Stimulated activated CD4-positive, alpha-beta T cell treated with anti-CD3 and anti-CD28 coated beads, Interleukin-15, amount 100 ng/mL, for 1 hour (primary cell): ENCODE measurements around the gene DYSF.

Experiments used
- DNase-seq, 2 donors: peaks; one replicate each; pipeline ENCODE4 v3.0.0-alpha.2; 2020; ENCODE audit warnings: low read depth in 1 of 2, low spot score in 1 of 2

Gene DYSF

GRCh38 chr2:71598526-71598925 lies 145.2 kb downstream of the DYSF start:
- DNase-seq, result no peak

- no peak for DNase-seq
Measured at GRCh38 chr2:71599038-71599437, 145.7 kb downstream of the DYSF start.

DNA sequence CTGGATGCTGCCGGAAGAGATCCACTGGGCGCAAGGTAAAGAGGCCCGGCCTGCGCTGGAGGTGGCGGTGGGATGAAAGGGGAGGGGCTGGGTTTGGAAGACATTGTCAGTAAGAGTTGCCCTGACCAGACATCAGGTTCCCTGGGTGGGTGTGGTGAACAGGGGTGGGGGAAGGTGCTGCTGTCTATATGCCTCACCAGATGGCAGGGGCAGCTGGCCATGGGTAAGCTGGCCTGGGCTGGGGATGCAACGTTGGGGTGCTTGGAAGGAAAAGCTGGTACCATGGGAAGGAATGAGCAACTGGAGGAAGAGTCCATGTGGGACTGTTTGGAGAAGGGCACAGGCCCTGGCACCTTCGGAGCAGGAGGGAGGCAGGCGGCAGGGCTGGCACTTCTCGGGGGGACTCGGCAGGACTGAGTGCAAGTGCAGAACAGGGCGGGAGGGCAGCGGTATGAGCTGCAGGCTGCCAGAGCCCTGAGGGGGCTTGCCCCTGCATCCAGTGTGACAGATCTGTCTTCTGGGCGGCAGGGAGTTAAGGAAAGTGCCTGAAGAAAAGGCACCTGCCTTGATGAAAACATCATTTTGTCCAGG lies 146.4 kb downstream of the DYSF start:
- DNase-seq, result no peak

- no peak for DNase-seq
Measured at GRCh38 chr2:71600555-71600954, 147.2 kb downstream of the DYSF start.

DNA sequence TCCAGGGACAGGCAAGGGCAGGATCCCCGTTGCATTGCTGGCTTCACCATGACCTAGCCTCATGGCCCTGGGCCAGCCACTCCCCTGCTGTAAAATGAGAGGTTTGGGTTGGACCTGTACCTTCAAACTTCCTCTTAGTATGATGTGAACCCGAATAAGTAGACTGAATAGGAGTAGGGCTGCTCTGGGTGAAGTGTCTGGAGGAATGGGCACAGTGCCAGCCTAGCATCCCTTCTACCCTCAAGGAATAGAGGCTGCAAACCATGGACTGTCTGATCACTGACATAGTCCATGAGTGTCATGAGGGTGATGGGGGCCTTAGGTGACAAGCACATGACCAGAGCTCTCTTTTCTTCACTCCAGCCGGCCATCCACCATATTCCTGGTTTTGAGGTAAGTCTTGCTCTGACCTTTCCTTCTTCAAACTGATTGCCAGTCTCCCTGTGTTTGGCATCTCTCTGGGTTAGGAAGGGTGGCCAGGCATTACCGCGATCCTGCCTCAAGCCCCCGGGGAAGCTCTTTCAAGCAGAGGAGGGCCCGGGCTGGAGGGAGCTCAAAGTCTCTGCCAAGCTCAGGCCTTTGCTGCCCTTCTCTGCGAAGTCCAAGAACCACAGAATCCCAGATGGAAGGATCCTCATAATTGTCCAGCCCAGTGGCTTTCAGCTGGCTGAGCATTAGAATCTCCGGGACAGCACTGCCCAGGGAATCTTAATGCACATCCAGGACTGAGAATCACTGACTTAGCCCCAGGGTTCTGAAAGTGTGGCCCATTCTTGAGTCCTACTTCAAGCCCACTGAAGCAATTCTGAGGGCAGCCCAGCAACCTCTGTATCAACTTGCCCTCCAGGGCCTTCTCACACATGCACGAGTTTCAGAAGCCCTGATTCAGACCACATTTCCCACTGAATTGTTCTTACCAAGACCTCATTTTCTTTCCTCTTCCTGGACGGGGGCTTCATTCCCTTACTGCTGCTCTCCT lies 148.1 kb downstream of the DYSF start:
- DNase-seq, result no peak

DNA sequence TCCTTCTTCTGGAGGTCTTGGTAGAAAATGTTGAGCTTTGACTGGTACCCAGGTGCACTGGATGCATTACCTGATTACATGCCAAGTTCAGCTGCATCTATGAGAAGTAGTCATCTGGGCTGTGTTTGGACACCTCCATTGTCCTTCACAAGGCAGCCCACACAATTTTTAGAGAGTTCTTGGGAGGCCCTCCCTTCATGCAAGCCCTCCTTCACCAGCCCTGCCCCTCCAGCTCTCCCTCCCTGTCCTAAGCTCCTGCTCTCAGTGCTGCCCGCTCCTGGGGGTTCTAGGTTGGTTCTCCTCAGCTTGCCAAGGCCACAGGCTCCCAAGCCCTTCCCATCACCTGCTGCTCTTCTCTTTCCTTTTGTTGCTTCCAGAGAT lies 148.7 kb downstream of the DYSF start:
- DNase-seq, result no peak

DNA sequence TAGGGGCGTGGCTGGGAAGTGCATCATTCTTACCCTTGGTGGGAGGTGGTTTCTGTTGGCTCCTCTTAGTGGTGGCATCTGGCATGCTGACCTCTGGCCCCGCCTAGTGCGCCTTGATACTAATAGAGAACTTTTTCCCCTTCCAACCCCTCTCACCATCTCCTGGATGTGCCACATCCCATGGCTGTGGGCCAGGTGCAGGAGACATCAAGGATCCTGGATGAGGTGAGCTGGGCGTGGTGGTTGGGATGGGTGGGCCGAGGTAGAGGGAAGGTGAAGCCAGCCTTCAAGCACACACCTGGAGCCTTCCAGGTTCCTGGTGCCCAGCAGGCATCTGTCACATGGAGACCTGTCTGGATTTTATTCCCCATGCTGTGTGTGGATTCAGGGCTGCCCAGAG lies 149.2 kb downstream of the DYSF start:
- no peak for DNase-seq

- no peak for DNase-seq
Measured at GRCh38 chr2:71603311-71603811, 150.0 kb downstream of the DYSF start.

- DNase-seq, result no peak
Measured at GRCh38 chr2:71603851-71604725, 150.7 kb downstream of the DYSF start.

DNA sequence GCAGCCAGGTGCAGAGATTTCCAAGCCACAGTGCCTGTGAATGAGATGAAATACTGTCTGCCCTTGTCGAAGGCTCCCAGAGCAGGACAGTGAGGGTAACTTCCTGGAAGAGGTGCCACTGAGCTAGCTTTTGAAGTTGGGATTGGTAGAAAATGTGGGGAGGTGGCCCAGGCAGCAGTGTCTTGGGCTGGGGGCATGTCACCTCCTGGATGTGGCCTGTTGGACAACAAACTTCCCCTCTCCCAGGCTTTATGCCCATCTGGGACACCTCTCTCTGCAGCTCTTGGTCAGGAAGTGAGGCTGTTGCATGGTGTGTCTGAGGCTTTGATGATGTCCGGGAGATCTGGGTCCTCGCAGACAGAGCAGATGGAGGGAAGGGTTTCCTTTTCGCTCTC lies 151.4 kb downstream of the DYSF start:
- no peak for DNase-seq

- no peak for DNase-seq
Measured at GRCh38 chr2:71605173-71605641, 151.8 kb downstream of the DYSF start.

- no peak for DNase-seq
Measured at GRCh38 chr2:71605781-71606241, 152.4 kb downstream of the DYSF start.

DNA sequence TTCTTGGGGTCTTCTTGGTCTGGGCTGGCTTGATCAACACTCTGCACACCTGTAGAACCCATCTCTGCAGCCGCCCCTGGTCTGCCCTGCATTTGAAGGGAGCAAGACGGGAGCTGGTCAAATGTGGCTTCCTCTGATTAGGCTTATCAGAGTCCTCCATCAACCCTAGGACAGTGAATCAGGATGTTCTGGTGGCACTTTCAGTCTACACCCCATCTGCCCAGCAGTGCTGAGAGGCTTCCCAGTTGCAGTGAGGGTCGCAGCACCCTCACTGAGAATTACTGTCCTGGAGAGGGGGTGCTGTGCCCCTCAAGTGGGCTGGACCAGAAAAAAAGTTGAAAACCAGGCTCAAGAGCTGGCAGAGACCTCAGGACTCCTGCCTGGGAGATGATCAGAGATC lies 152.9 kb downstream of the DYSF start:
- no peak for DNase-seq

DNA sequence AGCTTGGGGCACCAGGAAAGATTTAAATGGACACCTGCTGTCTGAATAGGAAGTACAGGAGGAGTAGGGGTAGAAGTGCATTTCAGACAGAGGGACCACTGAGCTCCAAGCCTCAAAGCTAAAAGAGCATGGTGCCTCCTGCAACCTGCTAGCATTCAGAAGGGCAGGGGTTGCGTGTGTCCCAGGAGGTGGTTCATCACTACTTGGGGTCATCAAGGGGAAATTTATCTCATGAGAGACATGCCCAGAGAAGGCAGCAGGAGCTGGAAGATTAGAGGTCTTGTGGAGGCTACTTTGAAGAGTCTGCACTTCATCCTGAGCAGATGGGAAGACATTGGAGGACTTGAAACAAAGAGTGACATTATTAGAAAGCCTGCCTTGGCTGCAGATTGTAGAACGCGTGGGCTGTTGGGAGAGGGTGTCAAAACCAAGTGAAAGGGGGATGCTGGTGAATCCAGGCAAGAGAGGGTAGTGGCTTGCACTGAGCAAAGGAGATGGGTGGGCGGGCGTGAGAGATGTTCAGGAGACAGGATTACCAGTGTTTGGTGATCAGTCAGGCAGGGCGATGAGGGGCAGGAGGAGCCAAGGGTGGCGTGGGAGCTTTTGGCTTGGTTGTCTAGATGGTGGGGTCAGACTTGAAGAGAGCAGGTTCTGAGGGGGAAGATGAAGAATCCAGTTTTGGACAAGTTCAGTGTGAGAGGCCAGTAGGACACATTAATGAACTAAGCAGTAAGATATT lies 154.0 kb downstream of the DYSF start:
- no peak for DNase-seq

- no peak for DNase-seq
Measured at GRCh38 chr2:71608034-71608433, 154.7 kb downstream of the DYSF start.

DNA sequence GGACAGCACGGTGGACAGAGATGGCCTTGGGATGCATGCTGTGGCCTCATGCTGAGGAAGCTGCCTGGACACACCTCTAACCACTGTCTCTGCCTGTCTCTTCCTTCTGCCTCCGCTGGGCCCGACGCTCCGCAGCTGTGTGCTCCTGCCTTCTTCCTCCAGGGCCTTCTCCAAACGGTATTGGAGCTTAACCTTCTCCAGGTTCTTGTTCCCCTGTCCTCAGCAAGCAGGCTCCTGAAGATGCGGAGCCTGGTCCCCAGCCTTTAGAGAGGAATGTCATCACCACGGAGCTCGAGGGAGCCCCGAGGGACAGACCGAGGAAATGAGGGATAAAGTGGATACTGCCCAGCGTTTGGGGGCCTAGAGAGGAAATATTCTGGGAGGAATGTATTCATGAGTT lies 155.1 kb downstream of the DYSF start:
- no peak for DNase-seq

- no peak for DNase-seq
Measured at GRCh38 chr2:71609029-71609428, 155.7 kb downstream of the DYSF start.

GRCh38 chr2:71609441-71609840 lies 156.1 kb downstream of the DYSF start:
- DNase-seq, result no peak

GRCh38 chr2:71609958-71610357 lies 156.6 kb downstream of the DYSF start:
- no peak for DNase-seq

DNA sequence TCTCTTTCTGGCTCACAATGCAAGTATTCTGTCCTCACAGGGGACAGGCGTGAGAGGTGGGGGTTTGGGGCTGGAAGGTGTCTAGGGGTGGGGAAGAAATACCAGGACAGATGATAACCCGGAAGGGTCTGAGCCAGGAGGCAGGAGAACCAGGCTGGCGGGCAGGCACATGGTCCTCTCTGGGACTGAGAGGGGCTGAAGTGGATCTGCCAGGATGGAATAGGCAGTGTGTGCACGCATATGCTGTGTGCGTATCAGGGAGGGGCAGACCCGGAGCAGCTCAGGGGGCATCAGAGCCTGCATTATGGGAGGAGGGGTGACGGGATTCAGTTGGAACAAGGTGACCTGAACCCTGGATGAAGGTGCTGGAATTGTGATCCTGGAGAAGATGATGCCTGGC lies 157.3 kb downstream of the DYSF start:
- no peak for DNase-seq

- no peak for DNase-seq
Measured at GRCh38 chr2:71611247-71611646, 157.9 kb downstream of the DYSF start.
